Esophagus squamous epithelium (tissue), 4 donors: ENCODE measurements around the gene ALOX12.

ENCODE experiments used
- POLR2A ChIP-seq, 4 donors: fragments of 450-650 bp; IDR thresholded peaks; one replicate each; pipeline ENCODE4 v1.6.1; 2017; ENCODE audit warnings: antibody characterized with exemption in 4 of 4, mild to moderate bottlenecking in 4 of 4, moderate library complexity in 3 of 4
- TF ChIP-seq, protein P1 (sequence below), 6 experiments: fragments of 450-650 bp in 4 of 6; fragments of 200-600 bp in 2 of 6; sonication (generic) in 2 of 6; IDR thresholded peaks; one replicate each; pipeline ENCODE4 v1.5.1; 2016 to 2019; ENCODE audit warnings: antibody characterized with exemption in 6 of 6, mild to moderate bottlenecking in 4 of 6, moderate library complexity in 4 of 6

- TF ChIP-seq, protein P1, sequence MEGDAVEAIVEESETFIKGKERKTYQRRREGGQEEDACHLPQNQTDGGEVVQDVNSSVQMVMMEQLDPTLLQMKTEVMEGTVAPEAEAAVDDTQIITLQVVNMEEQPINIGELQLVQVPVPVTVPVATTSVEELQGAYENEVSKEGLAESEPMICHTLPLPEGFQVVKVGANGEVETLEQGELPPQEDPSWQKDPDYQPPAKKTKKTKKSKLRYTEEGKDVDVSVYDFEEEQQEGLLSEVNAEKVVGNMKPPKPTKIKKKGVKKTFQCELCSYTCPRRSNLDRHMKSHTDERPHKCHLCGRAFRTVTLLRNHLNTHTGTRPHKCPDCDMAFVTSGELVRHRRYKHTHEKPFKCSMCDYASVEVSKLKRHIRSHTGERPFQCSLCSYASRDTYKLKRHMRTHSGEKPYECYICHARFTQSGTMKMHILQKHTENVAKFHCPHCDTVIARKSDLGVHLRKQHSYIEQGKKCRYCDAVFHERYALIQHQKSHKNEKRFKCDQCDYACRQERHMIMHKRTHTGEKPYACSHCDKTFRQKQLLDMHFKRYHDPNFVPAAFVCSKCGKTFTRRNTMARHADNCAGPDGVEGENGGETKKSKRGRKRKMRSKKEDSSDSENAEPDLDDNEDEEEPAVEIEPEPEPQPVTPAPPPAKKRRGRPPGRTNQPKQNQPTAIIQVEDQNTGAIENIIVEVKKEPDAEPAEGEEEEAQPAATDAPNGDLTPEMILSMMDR (IDR thresholded peaks at IDR 0.05): no peak
- TF ChIP-seq POLR2A (IDR thresholded peaks at IDR 0.05): no peak
Measured at GRCh38 chr17:7047566-7047965, 51.7 kb downstream of the ALOX12 start.
